ENCODE data around the gene CRLF3. TPM values are rescaled to one million over a fixed set of nuclear protein-coding genes. Genes with fewer than 3 reads are reported as not detected.
"Not testable (repeated sequence)": the region's sequence is repeated elsewhere in the genome, so short reads cannot be mapped to it uniquely, and the experiment has no call there.

CRLF3 gene
- polyA plus RNA-seq, 3 donors from 2014 or later: 85.8 to 98.7 (median 97.8) TPM

DNA sequence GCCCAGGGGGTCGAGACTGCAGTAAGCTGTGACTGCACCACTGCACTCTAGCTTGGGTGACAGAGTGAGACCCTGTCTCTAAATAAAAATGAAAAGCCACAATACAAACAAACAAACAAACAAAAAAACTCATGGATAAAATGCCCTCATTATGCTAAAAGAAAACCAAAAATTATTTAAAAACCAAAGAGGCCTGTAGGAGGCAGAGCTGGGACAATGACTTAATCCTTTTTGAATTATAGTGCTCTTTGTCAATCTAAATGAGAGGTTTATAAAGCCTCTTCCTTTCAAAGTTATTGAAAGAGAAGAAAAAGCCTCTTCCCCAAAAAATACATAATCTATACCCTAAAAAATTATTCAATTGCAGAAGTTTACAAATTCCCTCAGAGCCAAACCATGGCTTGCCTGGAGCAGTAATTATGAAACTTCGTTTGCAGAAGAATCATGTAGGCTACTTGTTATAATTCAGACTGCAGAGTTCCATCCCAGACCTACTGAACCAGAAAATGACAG is 18.5 kb downstream of the CRLF3 start:
- H3K4me3 Mint-ChIP-seq: no peak overlapping the region
- no peaks in the 10 kb centered on the region for H3K9me3 Mint-ChIP-seq
- H3K36me3 Mint-ChIP-seq: peaks cover 9 to 24% (median 13%) of the 10 kb centered on the region in 3 donors
- DNase-seq: no peak
- H3K27me3 Mint-ChIP-seq (ENCODE audit: low read depth in 3 of 3): peaks cover 2 to 4% (median 3%) of the 10 kb centered on the region in 3 donors
- H3K4me1 Mint-ChIP-seq: peaks cover 59 to 65% of the 10 kb centered on the region in 2 donors
- H3K27ac Mint-ChIP-seq: peak overlapping the region; percentile 40 to 79 (median 78)

DNA sequence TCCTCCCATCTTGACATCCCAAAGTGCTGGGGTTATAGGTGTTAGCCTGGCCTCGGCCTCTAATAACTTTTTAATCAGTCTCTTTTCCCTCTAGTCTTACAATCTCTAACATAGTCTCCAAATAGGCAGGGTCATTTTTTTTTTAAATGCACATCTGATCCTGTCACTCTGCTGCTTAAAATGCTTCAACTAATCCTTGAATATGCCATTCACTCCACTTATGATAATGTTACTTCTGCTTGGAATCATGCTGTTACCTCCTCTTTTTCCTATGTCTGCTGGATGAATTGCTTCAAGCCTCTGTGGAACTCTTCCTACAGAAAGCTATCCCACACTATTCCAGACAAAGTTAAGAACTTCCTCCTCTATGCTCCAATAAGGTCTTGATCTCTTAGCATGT is 22.8 kb downstream of the CRLF3 start:
- H3K27me3 Mint-ChIP-seq (ENCODE audit: low read depth in 3 of 3): peaks cover 0 to 3% (median 0%) of the 10 kb centered on the region in 3 donors
- no peak overlapping the region for H3K4me3 Mint-ChIP-seq
- H3K4me1 Mint-ChIP-seq: peaks cover 23 to 28% of the 10 kb centered on the region in 2 donors
- H3K36me3 Mint-ChIP-seq: peaks cover 22 to 42% (median 24%) of the 10 kb centered on the region in 3 donors
- peak overlapping the region in 4 of 6 donors; percentile 21 to 84 (median 49) for H3K27ac Mint-ChIP-seq
- no peaks in the 10 kb centered on the region for H3K9me3 Mint-ChIP-seq
- DNase-seq: no peak

DNA sequence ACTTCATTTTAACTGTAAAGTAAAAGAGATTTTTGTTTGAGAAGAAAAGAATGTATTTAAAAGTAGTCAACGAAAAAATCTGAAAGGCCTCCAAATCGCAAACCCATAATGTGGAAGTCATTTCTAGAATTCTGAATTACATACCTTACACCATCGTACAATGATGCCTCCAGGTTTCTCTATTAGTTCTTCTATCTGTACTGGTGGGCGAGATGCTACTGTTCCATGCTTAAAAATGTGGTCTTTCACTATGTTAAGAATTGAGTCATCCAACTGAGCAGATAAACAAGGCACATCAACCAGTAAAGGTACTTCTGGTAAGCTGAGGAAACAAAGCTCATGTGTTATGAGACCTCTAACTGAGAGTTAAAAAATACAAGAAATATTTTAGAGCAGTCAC is 28.5 kb downstream of the CRLF3 start:
- H3K36me3 Mint-ChIP-seq: peaks cover 22 to 41% (median 28%) of the 10 kb centered on the region in 3 donors
- DNase-seq: no peak
- peak overlapping the region in 3 of 6 donors; percentile 34 to 67 (median 53) for H3K27ac Mint-ChIP-seq
- H3K4me1 Mint-ChIP-seq: peaks cover 0 to 6% of the 10 kb centered on the region in 2 donors
- H3K27me3 Mint-ChIP-seq (ENCODE audit: low read depth in 3 of 3): peaks cover 0 to 3% (median 3%) of the 10 kb centered on the region in 3 donors
- no peak overlapping the region for H3K4me3 Mint-ChIP-seq
- H3K9me3 Mint-ChIP-seq: no peaks in the 10 kb centered on the region

DNA sequence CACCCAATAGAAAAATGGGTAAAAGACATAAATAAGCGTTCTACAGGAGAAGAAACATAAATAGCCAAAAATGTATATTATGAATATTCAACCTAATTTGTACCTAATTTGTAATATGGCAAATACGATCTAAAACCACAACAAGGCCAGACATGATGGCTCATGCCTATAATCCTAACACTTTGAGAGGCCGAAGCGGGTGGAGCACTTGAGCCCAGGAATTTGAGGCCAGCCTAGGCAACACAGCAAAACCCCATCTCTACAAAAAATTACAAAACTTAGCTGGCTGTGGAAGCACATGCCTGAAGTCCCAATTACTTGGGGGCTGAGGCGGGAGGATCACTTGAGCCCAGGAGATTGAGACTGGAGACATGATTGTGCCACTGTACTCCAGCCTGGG is 30.1 kb downstream of the CRLF3 start:
- H3K4me3 Mint-ChIP-seq: no peak overlapping the region
- H3K36me3 Mint-ChIP-seq: peaks cover 24 to 40% (median 25%) of the 10 kb centered on the region in 3 donors
- H3K27ac Mint-ChIP-seq: peak overlapping the region in 4 of 6 donors; percentile 17 to 36 (median 28)
- peaks cover 0 to 4% (median 3%) of the 10 kb centered on the region in 3 donors for H3K27me3 Mint-ChIP-seq (ENCODE audit: low read depth in 3 of 3)
- peaks cover 10 to 12% of the 10 kb centered on the region in 2 donors for H3K4me1 Mint-ChIP-seq
- no peak for DNase-seq
- no peaks in the 10 kb centered on the region for H3K9me3 Mint-ChIP-seq

DNA sequence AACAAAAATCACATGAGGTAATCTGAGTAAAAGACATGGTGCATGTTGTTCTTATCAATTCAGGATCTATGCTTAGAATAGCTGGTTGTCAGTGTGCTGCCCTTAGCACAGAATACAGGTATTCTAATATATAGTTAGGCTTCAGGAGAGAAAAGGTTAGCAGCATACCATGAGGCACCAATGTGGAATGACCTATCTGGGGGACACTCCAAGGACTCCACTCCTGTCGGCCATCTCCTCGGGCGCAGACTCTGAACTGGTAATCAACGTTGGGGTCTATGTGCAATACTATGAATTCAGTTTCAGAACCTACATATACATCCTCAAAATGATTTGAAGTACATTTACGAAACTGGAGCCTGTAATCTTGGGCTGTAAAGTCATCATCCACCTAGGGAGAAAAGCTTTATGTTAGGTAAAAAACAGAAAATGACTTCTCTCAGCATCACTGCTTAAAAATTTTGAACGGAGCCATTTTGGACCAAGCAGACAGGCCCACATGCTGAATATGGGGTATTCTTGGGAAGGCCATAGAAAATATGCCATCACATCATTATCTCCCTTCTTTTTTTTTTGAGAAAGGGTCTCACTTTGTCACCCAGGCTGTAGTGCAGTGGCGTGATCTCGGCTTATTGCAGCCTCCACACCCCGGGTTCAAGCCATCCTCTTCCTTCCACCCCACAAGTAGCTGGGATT is 31.1 kb downstream of the CRLF3 start:
- Mint-ChIP-seq H3K4me1 (peaks cover 13 to 17% of the 10 kb centered on the region in 2 donors), H3K4me3 (no peak overlapping the region), H3K36me3 (peaks cover 25 to 44% (median 28%) of the 10 kb centered on the region in 3 donors), H3K27ac (peak overlapping the region in 3 of 6 donors; percentile 17 to 53 (median 27)), H3K27me3 (ENCODE audit: low read depth in 3 of 3) (peaks cover 0 to 4% (median 3%) of the 10 kb centered on the region in 3 donors), H3K9me3 (no peaks in the 10 kb centered on the region)
- DNase-seq: no peak

DNA sequence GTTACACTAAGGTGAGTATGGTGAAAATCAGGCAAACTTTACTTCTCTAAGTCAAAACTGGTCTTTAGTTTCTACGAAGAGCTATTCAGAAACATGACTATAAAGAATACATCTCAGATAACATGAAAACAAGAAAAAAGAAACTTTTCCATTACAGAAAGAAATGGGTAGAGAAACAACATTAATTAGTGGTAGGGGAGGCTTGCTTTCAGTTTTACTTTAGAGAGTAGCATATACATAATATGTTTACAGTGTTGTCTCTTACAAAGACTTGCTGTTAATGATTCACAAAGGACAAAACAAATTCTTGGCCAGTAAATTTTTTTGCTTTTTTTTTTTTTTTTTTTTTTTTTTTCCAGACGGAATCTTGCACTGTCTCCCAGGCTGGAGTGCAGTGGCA is 34.2 kb downstream of the CRLF3 start:
- Mint-ChIP-seq H3K36me3 (peaks cover 18 to 34% (median 26%) of the 10 kb centered on the region in 3 donors), H3K4me3 (no peak overlapping the region), H3K9me3 (no peaks in the 10 kb centered on the region), H3K27ac (peak overlapping the region; percentile 77 to 92 (median 90)), H3K4me1 (peaks cover 10 to 17% of the 10 kb centered on the region in 2 donors), H3K27me3 (ENCODE audit: low read depth in 3 of 3) (peaks cover 0 to 4% (median 3%) of the 10 kb centered on the region in 3 donors)
- no peak for DNase-seq

DNA sequence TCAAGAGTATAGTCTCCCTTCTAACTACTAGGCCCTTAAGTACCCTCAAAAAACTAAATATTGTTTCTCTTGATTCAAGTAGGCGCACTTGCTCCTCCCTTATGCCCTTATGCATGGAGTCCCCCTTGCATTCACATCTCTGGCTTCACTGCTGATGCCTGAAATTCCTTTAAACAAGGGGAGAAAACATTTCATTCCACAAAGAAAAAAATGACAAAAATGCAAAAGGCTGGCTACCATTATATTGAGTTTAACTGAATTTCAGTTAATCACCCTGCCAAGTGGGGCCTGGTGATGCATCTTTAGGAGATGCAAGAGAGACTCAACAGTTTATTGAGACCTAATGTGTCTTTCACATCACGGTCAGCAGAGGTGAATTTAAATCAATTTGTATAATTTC is 35.6 kb downstream of the CRLF3 start:
- H3K4me3 Mint-ChIP-seq: no peak overlapping the region
- H3K4me1 Mint-ChIP-seq: peaks cover 10 to 17% of the 10 kb centered on the region in 2 donors
- H3K27me3 Mint-ChIP-seq (ENCODE audit: low read depth in 3 of 3): peaks cover 0 to 6% (median 3%) of the 10 kb centered on the region in 3 donors
- no peak for DNase-seq
- H3K27ac Mint-ChIP-seq: peak overlapping the region; percentile 18 to 92 (median 65)
- peaks cover 15 to 32% (median 22%) of the 10 kb centered on the region in 3 donors for H3K36me3 Mint-ChIP-seq
- H3K9me3 Mint-ChIP-seq: no peaks in the 10 kb centered on the region

DNA sequence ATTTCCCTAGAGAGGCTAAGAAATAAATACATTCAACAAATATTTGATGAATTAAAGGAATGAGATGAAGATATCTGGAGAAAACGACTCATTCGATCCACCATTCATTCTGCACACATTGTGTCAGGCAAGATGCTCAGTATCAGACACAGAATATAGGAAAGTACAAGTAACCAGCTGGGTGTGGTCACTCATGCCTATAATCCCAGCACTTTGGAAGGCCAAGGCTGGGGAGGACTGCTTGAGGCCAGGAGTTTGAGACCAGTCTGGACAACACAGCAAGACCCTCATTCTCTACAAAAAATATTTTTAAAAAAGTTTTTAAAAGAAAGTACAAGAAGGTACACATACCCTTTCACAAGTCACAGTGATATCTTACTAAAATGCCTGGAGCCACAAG is 42.3 kb downstream of the CRLF3 start:
- H3K27me3 Mint-ChIP-seq (ENCODE audit: low read depth in 3 of 3): peaks cover 0 to 7% (median 0%) of the 10 kb centered on the region in 3 donors
- H3K4me3 Mint-ChIP-seq: no peak overlapping the region
- H3K4me1 Mint-ChIP-seq: peaks cover 13 to 21% of the 10 kb centered on the region in 2 donors
- DNase-seq: no peak
- H3K36me3 Mint-ChIP-seq: peaks cover 3 to 16% (median 15%) of the 10 kb centered on the region in 3 donors
- no peaks in the 10 kb centered on the region for H3K9me3 Mint-ChIP-seq
- H3K27ac Mint-ChIP-seq: peak overlapping the region in 5 of 6 donors; percentile 5 to 79 (median 46)

DNA sequence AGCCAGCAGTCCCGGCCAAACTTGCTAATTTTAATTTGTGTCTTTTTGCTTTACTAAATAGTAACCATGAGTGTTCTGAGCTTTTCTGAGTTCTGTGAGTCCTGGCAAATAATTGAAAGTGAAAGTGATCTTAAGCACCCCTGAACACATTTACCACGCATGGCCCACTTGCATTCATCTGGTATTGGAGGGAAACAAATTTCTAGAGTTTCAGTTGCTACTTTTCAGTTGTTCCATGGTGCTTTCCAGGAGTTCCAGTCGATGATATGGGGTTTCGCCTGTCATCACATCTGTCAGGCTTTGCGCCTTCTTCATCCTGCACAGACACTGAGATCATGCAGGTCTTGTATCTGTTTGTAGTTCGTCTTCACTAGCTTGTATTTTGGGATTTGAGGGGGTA is 44.1 kb downstream of the CRLF3 start:
- Mint-ChIP-seq H3K36me3 (peaks cover 0 to 15% (median 12%) of the 10 kb centered on the region in 3 donors), H3K9me3 (no peaks in the 10 kb centered on the region), H3K27ac (peak overlapping the region; percentile 49 to 89 (median 69)), H3K27me3 (ENCODE audit: low read depth in 3 of 3) (peaks cover 0 to 7% (median 0%) of the 10 kb centered on the region in 3 donors), H3K4me1 (peaks cover 13 to 22% of the 10 kb centered on the region in 2 donors), H3K4me3 (peak overlapping the region in 2 of 5 donors; percentile 6 to 21)
- peak in 1 of 3 donors; percentile 6 for DNase-seq

DNA sequence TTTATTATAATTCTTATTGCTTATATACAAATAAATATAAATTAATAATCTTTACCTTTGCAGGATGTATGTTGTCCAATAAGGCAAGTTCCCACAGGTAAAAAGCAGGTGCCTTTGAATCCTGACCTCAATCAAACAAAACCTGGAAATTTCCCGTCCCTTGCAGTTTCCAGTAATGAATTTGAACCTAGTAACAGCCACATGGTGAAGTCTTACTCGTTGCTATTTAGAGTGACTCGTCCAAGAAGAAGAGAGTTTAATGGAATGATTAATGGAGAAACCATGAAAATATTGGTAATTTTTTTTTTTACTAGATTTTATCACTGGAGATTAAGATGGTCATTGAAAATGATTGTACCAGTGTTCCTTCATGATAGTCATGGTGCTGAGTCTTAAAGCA is 55.7 kb downstream of the CRLF3 start:
- H3K27me3 Mint-ChIP-seq (ENCODE audit: low read depth in 3 of 3); DNase-seq; H3K4me1 Mint-ChIP-seq; H3K4me3 Mint-ChIP-seq; H3K27ac Mint-ChIP-seq; H3K9me3 Mint-ChIP-seq: not testable (repeated sequence)
- peaks cover 0 to 17% (median 15%) of the 10 kb centered on the region in 3 donors for H3K36me3 Mint-ChIP-seq

DNA sequence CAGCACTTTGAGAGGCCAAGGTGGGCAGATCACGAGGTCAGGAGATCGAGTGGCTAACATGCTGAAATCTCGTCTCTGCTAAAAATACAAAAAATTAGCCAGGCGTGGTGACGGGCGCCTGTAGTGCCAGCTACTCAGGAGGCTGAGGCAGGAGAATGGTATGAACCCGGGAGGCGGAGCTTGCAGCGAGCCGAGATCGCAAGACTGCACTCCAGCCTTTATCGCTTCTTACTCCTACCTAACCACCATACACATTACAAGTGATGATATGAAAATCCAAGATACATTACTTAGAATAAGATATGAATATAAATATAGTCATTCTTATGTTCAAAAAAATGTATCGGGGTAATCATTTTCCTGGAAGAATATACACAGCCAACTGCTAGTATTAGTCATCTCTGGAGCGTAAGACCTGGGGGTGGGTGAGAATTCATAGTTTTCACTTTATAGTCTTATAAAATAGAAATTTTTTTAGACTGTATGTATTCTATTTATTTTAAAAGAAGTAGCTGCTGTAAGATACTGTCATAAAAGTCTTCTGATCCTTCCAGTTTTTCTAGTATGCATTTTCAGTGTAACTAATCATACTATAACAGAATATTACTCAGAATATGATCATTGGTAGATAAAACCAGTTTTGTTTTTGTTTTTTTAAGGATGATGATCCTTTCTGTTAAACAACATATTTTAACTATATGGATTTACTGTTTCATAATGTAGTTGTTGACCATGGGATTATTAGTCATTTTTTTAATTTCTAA is 56.7 kb downstream of the CRLF3 start:
- peaks cover 0 to 16% (median 15%) of the 10 kb centered on the region in 3 donors for H3K36me3 Mint-ChIP-seq
- H3K4me1 Mint-ChIP-seq; H3K9me3 Mint-ChIP-seq; H3K27ac Mint-ChIP-seq; H3K27me3 Mint-ChIP-seq (ENCODE audit: low read depth in 3 of 3); DNase-seq; H3K4me3 Mint-ChIP-seq: not testable (repeated sequence)

DNA sequence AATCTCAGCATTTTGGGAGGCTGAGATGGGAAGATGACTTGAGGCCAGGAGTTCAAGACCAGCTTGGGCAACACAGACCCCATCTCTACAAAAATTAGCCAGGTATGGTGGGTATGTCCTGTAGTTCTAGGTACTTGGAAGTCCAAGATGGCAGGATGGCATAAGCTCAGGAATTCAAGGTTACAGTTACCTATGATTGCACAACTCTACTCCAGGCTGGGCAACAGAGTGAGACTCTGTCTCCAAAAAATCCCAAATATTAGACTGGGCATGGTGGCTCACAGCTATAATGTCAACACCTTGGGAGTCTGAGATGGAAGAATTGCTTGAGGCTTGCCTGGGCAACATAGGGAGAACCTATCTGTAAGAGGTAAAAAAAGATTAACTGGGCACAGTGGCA is 63.4 kb downstream of the CRLF3 start:
- Mint-ChIP-seq H3K27ac (peak overlapping the region in 3 of 6 donors; percentile 12 to 61 (median 51)), H3K4me3 (no peak overlapping the region), H3K36me3 (no peaks in the 10 kb centered on the region), H3K4me1 (peaks cover 0 to 6% of the 10 kb centered on the region in 2 donors), H3K9me3 (no peaks in the 10 kb centered on the region), H3K27me3 (ENCODE audit: low read depth in 3 of 3) (no peaks in the 10 kb centered on the region)
- no peak for DNase-seq

DNA sequence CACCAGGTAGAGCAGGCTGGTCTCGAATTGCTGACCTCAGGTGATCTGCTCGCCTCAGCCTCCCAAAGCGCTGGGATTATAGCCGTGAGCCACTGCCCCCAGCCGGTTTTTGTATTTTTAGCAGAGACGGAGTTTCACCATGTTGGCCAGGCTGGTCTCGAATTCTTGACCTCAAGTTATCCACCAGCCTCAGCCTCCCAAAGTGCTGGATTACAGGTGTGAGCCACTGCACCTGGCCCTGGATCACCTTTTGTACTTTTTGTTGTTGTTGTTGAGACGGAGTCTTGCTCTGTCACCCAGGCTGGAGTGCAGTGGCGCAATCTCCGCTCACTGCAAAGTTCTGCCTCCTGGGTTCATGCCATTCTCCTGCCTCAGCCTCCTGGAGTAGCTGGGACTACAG is 71.2 kb downstream of the CRLF3 start:
- H3K4me1 Mint-ChIP-seq; H3K27me3 Mint-ChIP-seq (ENCODE audit: low read depth in 3 of 3); H3K27ac Mint-ChIP-seq; DNase-seq; H3K9me3 Mint-ChIP-seq; H3K4me3 Mint-ChIP-seq: not testable (repeated sequence)
- H3K36me3 Mint-ChIP-seq: peaks cover 0 to 12% (median 10%) of the 10 kb centered on the region in 3 donors

DNA sequence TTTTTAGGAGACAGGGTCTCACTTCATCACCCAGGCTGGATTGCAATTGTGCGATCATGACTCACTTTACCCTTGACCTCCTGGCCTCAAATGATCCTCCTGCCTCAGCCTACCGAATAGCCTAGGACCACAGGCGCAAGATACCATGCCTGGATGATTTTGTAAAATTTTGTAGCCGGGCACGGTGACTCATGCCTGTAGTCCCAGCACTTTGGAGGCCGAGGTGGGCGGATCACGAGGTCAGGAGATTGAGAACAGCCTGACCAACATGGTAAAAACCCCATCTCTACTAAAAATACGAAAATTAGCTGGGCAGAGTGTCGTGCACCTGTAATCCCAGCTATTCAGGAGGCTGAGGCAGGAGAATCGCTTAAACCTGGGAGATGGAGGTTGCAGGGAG is 73.5 kb downstream of the CRLF3 start:
- not testable (repeated sequence) for H3K27ac Mint-ChIP-seq; H3K27me3 Mint-ChIP-seq (ENCODE audit: low read depth in 3 of 3); DNase-seq; H3K4me1 Mint-ChIP-seq; H3K4me3 Mint-ChIP-seq; H3K9me3 Mint-ChIP-seq
- peaks cover 0 to 14% (median 10%) of the 10 kb centered on the region in 3 donors for H3K36me3 Mint-ChIP-seq

All from immature natural killer cell (primary cell).